ENCODE measurements around the gene HSD11B1L. TPM values are rescaled to one million over a fixed set of nuclear protein-coding genes. Genes with fewer than 3 reads are reported as not detected.

HSD11B1L gene
- total and polyA plus RNA-seq, 2 donors (not counting 3 experiments of a cell fraction or from before 2014, with no cell fraction given): 4.4 to 9.1 TPM

GRCh38 chr19:5677136-5677535 is 3.7 kb upstream of the HSD11B1L start:
- Histone ChIP-seq H3K27ac (ENCODE audit: insufficient read depth, low read depth, low read length) (no peak overlapping the region), H2AFZ (ENCODE audit: low read depth, low read length) (no peak overlapping the region), H3K36me3 (ENCODE audit: control insufficient read depth in 2 of 2, extremely low read depth in 1 of 2, insufficient read depth in 2 of 2, low read length in 2 of 2) (peaks cover 0 to 5% of the 10 kb centered on the region in 2 experiments), H3K79me2 (ENCODE audit: control insufficient read depth, insufficient read depth, low read length) (peaks cover 9% of the 10 kb centered on the region), H3K4me2 (ENCODE audit: insufficient read depth, low read length) (no peak overlapping the region), H4K20me1 (replicated peaks; ENCODE audit: control insufficient read depth, extremely low read depth, insufficient read depth, low read length) (no peaks in the 10 kb centered on the region), H3K4me3 (replicated peaks in 1 of 3; ENCODE audit: insufficient read depth in 1 of 3, low read depth in 1 of 3, low read length in 3 of 3) (no peak overlapping the region), H3K27me3 (ENCODE audit: control insufficient read depth in 2 of 2, insufficient read depth in 2 of 2, low read length in 2 of 2) (no peaks in the 10 kb centered on the region), H3K4me1 (ENCODE audit: control insufficient read depth, extremely low read depth, insufficient read depth, low read length) (peaks cover 10% of the 10 kb centered on the region), H3K9ac (replicated peaks; ENCODE audit: extremely low read depth, insufficient read depth, low read length) (no peak overlapping the region), H3K9me3 (replicated peaks; ENCODE audit: control insufficient read depth, insufficient read depth, low read length) (no peaks in the 10 kb centered on the region), H3K9me1 (replicated peaks; ENCODE audit: control insufficient read depth, extremely low read depth, insufficient read depth, low read length) (no peaks in the 10 kb centered on the region)
- POLR2A ChIA-PET: no interaction called here
- no peak for TF ChIP-seq FOS (IDR thresholded peaks at IDR 0.05; ENCODE audit: borderline replicate concordance, insufficient read depth, low read length)
- DNase-seq (ENCODE audit: low read depth, low spot score) (no peak), FAIRE-seq (no peak)
- dilution Hi-C loops (cut with MboI; ENCODE audit: extremely low pct_ligation_motif_present, low sequenced_read_pairs): no loop called here
- CTCF ChIA-PET: interaction anchor here (1.1 kb wide), 1 partner anchor 10 kb away, joined by 4 read pairs; no protein-coding TSS in a partner anchor
- intact Hi-C loops (cut with micrococcal nuclease): no loop called here
- no TSS peak for BruUV-seq (replicated peaks)

- Histone ChIP-seq H3K9ac (replicated peaks; ENCODE audit: extremely low read depth, insufficient read depth, low read length) (no peak overlapping the region), H3K4me2 (ENCODE audit: insufficient read depth, low read length) (no peak overlapping the region), H3K79me2 (ENCODE audit: control insufficient read depth, insufficient read depth, low read length) (peaks cover 9% of the 10 kb centered on the region), H3K27me3 (ENCODE audit: control insufficient read depth in 2 of 2, insufficient read depth in 2 of 2, low read length in 2 of 2) (no peaks in the 10 kb centered on the region), H2AFZ (ENCODE audit: low read depth, low read length) (no peak overlapping the region), H3K9me3 (replicated peaks; ENCODE audit: control insufficient read depth, insufficient read depth, low read length) (no peaks in the 10 kb centered on the region), H3K4me1 (ENCODE audit: control insufficient read depth, extremely low read depth, insufficient read depth, low read length) (peaks cover 10% of the 10 kb centered on the region), H3K36me3 (ENCODE audit: control insufficient read depth in 2 of 2, extremely low read depth in 1 of 2, insufficient read depth in 2 of 2, low read length in 2 of 2) (peaks cover 0 to 5% of the 10 kb centered on the region in 2 experiments), H3K27ac (ENCODE audit: insufficient read depth, low read depth, low read length) (no peak overlapping the region), H3K4me3 (replicated peaks in 1 of 3; ENCODE audit: insufficient read depth in 1 of 3, low read depth in 1 of 3, low read length in 3 of 3) (no peak overlapping the region), H3K9me1 (replicated peaks; ENCODE audit: control insufficient read depth, extremely low read depth, insufficient read depth, low read length) (no peaks in the 10 kb centered on the region), H4K20me1 (replicated peaks; ENCODE audit: control insufficient read depth, extremely low read depth, insufficient read depth, low read length) (no peaks in the 10 kb centered on the region)
- DNase-seq (ENCODE audit: low read depth, low spot score) (no peak), FAIRE-seq (no peak)
- intact Hi-C loops (cut with micrococcal nuclease) (no loop called here), dilution Hi-C loops (cut with MboI; ENCODE audit: extremely low pct_ligation_motif_present, low sequenced_read_pairs) (no loop called here)
- no TSS peak for BruUV-seq (replicated peaks)
- no peak for TF ChIP-seq FOS (IDR thresholded peaks at IDR 0.05; ENCODE audit: borderline replicate concordance, insufficient read depth, low read length)
- TF ChIP-seq MYC (IDR thresholded peaks at IDR 0.05; ENCODE audit: low read depth, low read length): no peak
- no peak for TF ChIP-seq EZH2 (IDR thresholded peaks at IDR 0.05; ENCODE audit: borderline replicate concordance, low read depth, low read length, severe bottlenecking)
- TF ChIP-seq JUN (IDR thresholded peaks at IDR 0.05; ENCODE audit: borderline replicate concordance, insufficient read depth, insufficient read length, low read depth): no peak
- no peak for TF ChIP-seq POLR2AphosphoS5 (IDR thresholded peaks at IDR 0.05; ENCODE audit: insufficient read depth, low read depth, low read length)
- TF ChIP-seq GATA2 (IDR thresholded peaks at IDR 0.05; ENCODE audit: insufficient read depth, insufficient read length, low read depth, low read length): no peak
- no peak for TF ChIP-seq CTCF (IDR thresholded peaks at IDR 0.05; ENCODE audit: extremely low read depth in 1 of 2, insufficient read depth in 1 of 2, low read depth in 1 of 2, low read length in 2 of 2)
- TF ChIP-seq POLR2A (IDR thresholded peaks at IDR 0.05; ENCODE audit: low read depth, low read length): no peak
- no peak for TF ChIP-seq MAX (IDR thresholded peaks at IDR 0.05; ENCODE audit: insufficient read depth, insufficient read length)
- POLR2A ChIA-PET: no interaction called here
- CTCF ChIA-PET: interaction anchor here (1.1 kb wide), 1 partner anchor 9 kb away, joined by 4 read pairs; no protein-coding TSS in a partner anchor
These were observed 3.2 kb upstream of the HSD11B1L start for GRCh38 chr19:5677580-5677979.

All from endothelial cell of umbilical vein (primary cell).